Activated CD8-positive, alpha-beta T cell treated with anti-CD3 and anti-CD28 coated beads, Interleukin-2, amount 10 ng/mL, durations not matched to agents 7 days and 5 days (primary cell): ENCODE results near the gene CFAP221. TPM values are rescaled to one million over a fixed set of nuclear protein-coding genes. Genes with fewer than 3 reads are reported as not detected.

Experiments
- ATAC-seq: fragments of 150-1000 bp; cut with Tn5 transposase; one replicate; pipeline ENCODE4 v1.10.0; 2021; ENCODE audit warnings: moderate library complexity
- CTCF ChIA-PET: fragments of 350-600 bp; sonication (Branson Sonifier 250); formaldehyde crosslinking; loops from one replicate; lab custom pipeline; 2021; ENCODE audit warnings: antibody characterized with exemption; lab: Charles Lee
- POLR2A ChIA-PET: fragments of 350-600 bp; sonication (Branson Sonifier 250); formaldehyde crosslinking; loops from one replicate; lab custom pipeline; 2021; ENCODE audit warnings: antibody characterized with exemption; lab: Charles Lee
- DNase-seq: peaks from one replicate; pipeline ENCODE4 v3.0.0-alpha.2; 2020
- H3K27ac Mint-ChIP-seq: one replicate; pipeline ENCODE4 v1.8.0; 2021; ENCODE audit warnings: mild to moderate bottlenecking, mixed read lengths
- H3K27me3 Mint-ChIP-seq: one replicate; pipeline ENCODE4 v1.8.0; 2021; ENCODE audit warnings: low read depth, mixed read lengths
- H3K36me3 Mint-ChIP-seq: one replicate; pipeline ENCODE4 v1.8.0; 2021; ENCODE audit warnings: low read depth, mixed read lengths
- H3K4me1 Mint-ChIP-seq: one replicate; pipeline ENCODE4 v1.8.0; 2021; ENCODE audit warnings: low read depth, mixed read lengths
- H3K4me3 Mint-ChIP-seq: one replicate; pipeline ENCODE4 v1.8.0; 2021; ENCODE audit warnings: mild to moderate bottlenecking, mixed read lengths
- H3K9me3 Mint-ChIP-seq: one replicate; pipeline ENCODE4 v1.8.0; 2022; ENCODE audit warnings: mixed read lengths; ENCODE audit not compliant: insufficient read depth
- total RNA-seq, 2 experiments: library from RNA; stranded (reverse); gene quantifications; one replicate each; pipeline ENCODE4 v1.2.3, GENCODE V29; 2021

CFAP221 gene
- total RNA-seq, 2 experiments from 2014 or later = not detected

GRCh38 chr2:119650206-119650605 is 106.0 kb downstream of the CFAP221 start:
- DNase-seq = no peak
- ATAC-seq = no peak
- no peak overlapping the region for H3K4me3 Mint-ChIP-seq
- H3K36me3 Mint-ChIP-seq = no peaks in the 10 kb centered on the region
- peaks cover 26% of the 10 kb centered on the region for H3K27me3 Mint-ChIP-seq
- POLR2A ChIA-PET = no interaction called here
- H3K27ac Mint-ChIP-seq = no peak overlapping the region
- H3K4me1 Mint-ChIP-seq = no peaks in the 10 kb centered on the region
- CTCF ChIA-PET = interaction anchor here (1.3 to 2.8 kb wide), 3 partner anchors 8 to 11 kb away, joined by 3 to 9 read pairs (median 4); no protein-coding TSS in a partner anchor
- no peaks in the 10 kb centered on the region for H3K9me3 Mint-ChIP-seq

- DNase-seq (no peak), ATAC-seq (no peak)
- no peaks in the 10 kb centered on the region for H3K9me3 Mint-ChIP-seq
- no peaks in the 10 kb centered on the region for H3K36me3 Mint-ChIP-seq
- H3K4me1 Mint-ChIP-seq = no peaks in the 10 kb centered on the region
- POLR2A ChIA-PET = no interaction called here
- H3K27me3 Mint-ChIP-seq = peaks cover 23% of the 10 kb centered on the region
- CTCF ChIA-PET = interaction anchor here (1.3 to 2.8 kb wide), 2 partner anchors 9 to 10 kb away, joined by 4 to 9 read pairs; no protein-coding TSS in a partner anchor
- no peak overlapping the region for H3K27ac Mint-ChIP-seq
- H3K4me3 Mint-ChIP-seq = no peak overlapping the region
These were observed 106.7 kb downstream of the CFAP221 start for GRCh38 chr2:119650846-119651370.

- Mint-ChIP-seq H3K4me3 (no peak overlapping the region), H3K9me3 (no peaks in the 10 kb centered on the region), H3K27me3 (peaks cover 7% of the 10 kb centered on the region), H3K36me3 (no peaks in the 10 kb centered on the region), H3K4me1 (no peaks in the 10 kb centered on the region), H3K27ac (no peak overlapping the region)
- ChIA-PET CTCF (interaction anchor here (3.5 kb wide), 1 partner anchor 16 kb away, joined by 24 read pairs; no protein-coding TSS in a partner anchor), POLR2A (no interaction called here)
- ATAC-seq = no peak
- DNase-seq = no peak
These were observed 113.4 kb downstream of the CFAP221 start for GRCh38 chr2:119657466-119658145.

DNA sequence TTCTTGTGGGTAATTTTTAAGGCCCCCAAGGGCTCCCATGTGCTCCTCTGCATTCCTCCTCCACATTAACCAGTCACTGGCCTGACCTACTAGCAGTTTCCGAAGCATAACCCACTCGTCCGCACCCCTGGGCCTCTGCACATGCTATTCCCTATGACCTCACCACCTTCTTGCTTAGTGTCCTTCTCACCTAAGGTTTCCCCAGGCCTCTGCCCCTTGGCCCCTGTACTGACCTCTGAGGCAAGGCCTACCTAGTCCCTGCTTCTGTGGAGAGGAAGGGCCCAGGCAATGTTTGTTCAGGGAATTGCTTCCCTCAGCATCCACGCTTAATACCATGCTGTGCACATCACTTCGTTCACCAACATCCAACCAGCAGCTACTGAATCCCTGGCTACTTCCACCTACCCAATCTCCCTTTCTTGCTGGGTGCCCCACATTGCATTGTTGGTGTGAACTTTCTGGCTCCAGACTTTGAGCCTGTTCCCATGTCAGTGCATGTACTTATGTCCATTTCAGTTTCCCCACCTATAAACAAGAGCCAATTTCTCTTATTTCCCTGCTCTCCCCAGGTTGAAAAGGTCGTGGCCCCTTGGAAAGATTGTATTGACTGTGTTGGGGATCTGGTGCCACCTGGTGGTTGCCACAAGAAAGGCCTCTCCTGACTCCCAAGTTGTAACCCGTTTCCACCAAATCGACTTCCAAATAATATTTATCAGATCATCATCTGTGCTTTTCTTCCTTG is 115.5 kb downstream of the CFAP221 start:
- no peak overlapping the region for H3K4me3 Mint-ChIP-seq
- DNase-seq = peak; percentile 53

GRCh38 chr2:119660343-119660658 is 116.1 kb downstream of the CFAP221 start:
- DNase-seq (no peak), ATAC-seq (no peak)
- peaks cover 11% of the 10 kb centered on the region for H3K27me3 Mint-ChIP-seq
- ChIA-PET POLR2A (no interaction called here), CTCF (interaction anchor here (0.7 to 2.2 kb wide), 6 partner anchors 8 to 53 kb away, joined by 3 to 11 read pairs (median 4); no protein-coding TSS in a partner anchor)
- H3K9me3 Mint-ChIP-seq = peaks cover 4% of the 10 kb centered on the region
- H3K36me3 Mint-ChIP-seq = peaks cover 2% of the 10 kb centered on the region
- H3K4me1 Mint-ChIP-seq = peaks cover 15% of the 10 kb centered on the region
- H3K27ac Mint-ChIP-seq = no peak overlapping the region
- H3K4me3 Mint-ChIP-seq = no peak overlapping the region

More for the DNA sequence above, 115.5 kb downstream of the CFAP221 start:
- Mint-ChIP-seq H3K4me1 (peaks cover 15% of the 10 kb centered on the region), H3K27me3 (peaks cover 12% of the 10 kb centered on the region), H3K36me3 (no peaks in the 10 kb centered on the region), H3K9me3 (no peaks in the 10 kb centered on the region), H3K27ac (no peak overlapping the region)
- CTCF ChIA-PET = interaction anchor here (2.2 kb wide), 1 partner anchor 19 kb away, joined by 8 read pairs; no protein-coding TSS in a partner anchor
- no peak for ATAC-seq
- POLR2A ChIA-PET = no interaction called here

DNA sequence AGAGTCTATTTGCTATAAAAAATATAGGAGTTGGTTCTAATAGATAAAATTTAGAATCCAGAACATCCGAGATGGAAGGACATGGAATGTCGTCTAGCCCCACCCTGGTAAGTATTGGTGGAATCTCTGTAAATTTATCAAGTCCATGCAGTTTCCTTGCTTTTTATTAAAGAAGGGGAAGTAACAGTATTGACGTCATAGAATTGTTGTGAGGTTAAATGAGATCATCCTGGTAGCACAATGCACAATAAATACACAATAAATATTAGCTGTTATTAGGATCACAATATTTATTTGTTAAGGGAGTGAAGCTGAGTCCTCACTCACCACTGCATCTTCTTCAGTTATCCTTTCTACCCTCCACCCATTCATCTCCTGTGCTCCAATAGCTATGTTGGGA is 118.0 kb downstream of the CFAP221 start:
- CTCF ChIA-PET = interaction anchor here (1.9 kb wide), 1 partner anchor 21 kb away, joined by 5 read pairs; no protein-coding TSS in a partner anchor
- Mint-ChIP-seq H3K27ac (no peak overlapping the region), H3K4me1 (peaks cover 15% of the 10 kb centered on the region), H3K27me3 (peaks cover 12% of the 10 kb centered on the region), H3K4me3 (no peak overlapping the region), H3K9me3 (peaks cover 5% of the 10 kb centered on the region), H3K36me3 (peaks cover 2% of the 10 kb centered on the region)
- DNase-seq = no peak
- POLR2A ChIA-PET = no interaction called here
- no peak for ATAC-seq

- POLR2A ChIA-PET = interaction anchor here (0.6 to 0.8 kb wide), 2 partner anchors 10 to 85 kb away, joined by 3 read pairs; no protein-coding TSS in a partner anchor
- ATAC-seq (no peak), DNase-seq (no peak)
- CTCF ChIA-PET = interaction anchor here (1.2 kb wide), 1 partner anchor 8 kb away, joined by 3 read pairs; no protein-coding TSS in a partner anchor
- H3K36me3 Mint-ChIP-seq = peaks cover 2% of the 10 kb centered on the region
- H3K9me3 Mint-ChIP-seq = peaks cover 5% of the 10 kb centered on the region
- no peak overlapping the region for H3K4me3 Mint-ChIP-seq
- H3K27me3 Mint-ChIP-seq = peaks cover 11% of the 10 kb centered on the region
- H3K27ac Mint-ChIP-seq = no peak overlapping the region
- peaks cover 10% of the 10 kb centered on the region for H3K4me1 Mint-ChIP-seq
These were observed 124.3 kb downstream of the CFAP221 start for GRCh38 chr2:119668546-119668945.

DNA sequence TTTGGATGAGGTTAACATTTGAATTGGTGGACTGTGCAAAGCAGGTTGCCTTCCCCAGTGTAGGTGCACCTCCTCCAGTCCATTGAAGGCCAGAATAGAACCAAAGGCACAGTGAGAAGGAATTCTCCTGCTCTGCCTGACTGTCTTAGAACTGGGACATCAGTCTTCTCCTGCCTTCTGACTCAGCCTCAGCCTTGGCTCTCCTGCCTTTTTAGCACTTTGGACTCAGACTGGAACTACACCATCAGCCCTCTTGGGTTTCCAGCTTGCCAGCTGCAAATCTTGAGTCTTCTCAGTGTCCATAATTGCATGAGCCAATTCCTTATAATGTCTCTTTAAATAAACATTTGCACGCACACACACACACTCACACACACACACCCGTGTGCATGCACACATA is 126.8 kb downstream of the CFAP221 start:
- Mint-ChIP-seq H3K36me3 (no peaks in the 10 kb centered on the region), H3K4me3 (no peak overlapping the region), H3K4me1 (no peaks in the 10 kb centered on the region), H3K27me3 (peaks cover 3% of the 10 kb centered on the region), H3K9me3 (no peaks in the 10 kb centered on the region), H3K27ac (no peak overlapping the region)
- DNase-seq = no peak
- ChIA-PET CTCF (interaction anchor here (1.6 kb wide), 1 partner anchor 10 kb away, joined by 3 read pairs; no protein-coding TSS in a partner anchor), POLR2A (interaction anchor here (0.6 kb wide), 1 partner anchor 91 kb away, joined by 3 read pairs; no protein-coding TSS in a partner anchor)
- no peak for ATAC-seq

DNA sequence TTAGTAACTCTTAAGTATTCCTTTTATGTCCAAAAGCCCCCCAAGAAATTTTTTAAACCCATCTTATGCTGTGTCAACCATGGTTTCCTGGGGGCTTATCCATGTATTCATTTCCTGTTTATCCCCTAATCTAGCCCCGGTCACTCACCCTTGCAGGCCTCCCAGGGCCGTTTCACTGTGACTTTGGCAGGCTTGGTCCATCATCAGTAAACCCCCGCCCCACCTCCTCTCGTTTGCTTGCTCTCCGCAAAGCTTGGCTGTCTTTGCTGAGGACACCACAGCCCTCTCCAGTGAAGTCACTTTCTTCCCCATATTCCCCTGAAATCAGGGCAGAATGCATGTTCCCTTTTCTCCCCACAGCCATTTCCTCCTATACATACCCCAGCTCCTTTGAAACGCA is 127.5 kb downstream of the CFAP221 start:
- no peak overlapping the region for H3K27ac Mint-ChIP-seq
- H3K9me3 Mint-ChIP-seq = no peaks in the 10 kb centered on the region
- DNase-seq (no peak), ATAC-seq (no peak)
- POLR2A ChIA-PET = no interaction called here
- no peaks in the 10 kb centered on the region for H3K36me3 Mint-ChIP-seq
- CTCF ChIA-PET = no interaction called here
- H3K27me3 Mint-ChIP-seq = peaks cover 3% of the 10 kb centered on the region
- no peaks in the 10 kb centered on the region for H3K4me1 Mint-ChIP-seq
- no peak overlapping the region for H3K4me3 Mint-ChIP-seq

- no peak for DNase-seq
These were observed 128.1 kb downstream of the CFAP221 start for GRCh38 chr2:119672161-119672862.

GRCh38 chr2:119673796-119674195 is 129.5 kb downstream of the CFAP221 start:
- ChIA-PET CTCF (no interaction called here), POLR2A (no interaction called here)
- DNase-seq (no peak), ATAC-seq (no peak)
- no peak overlapping the region for H3K4me3 Mint-ChIP-seq
- H3K27ac Mint-ChIP-seq = no peak overlapping the region
- H3K9me3 Mint-ChIP-seq = no peaks in the 10 kb centered on the region
- H3K36me3 Mint-ChIP-seq = peaks cover 3% of the 10 kb centered on the region
- H3K4me1 Mint-ChIP-seq = peaks cover 6% of the 10 kb centered on the region
- H3K27me3 Mint-ChIP-seq = peaks cover 7% of the 10 kb centered on the region

More at GRCh38 chr2:119672161-119672862, 128.1 kb downstream of the CFAP221 start:
- ChIA-PET POLR2A (no interaction called here), CTCF (no interaction called here)
- Mint-ChIP-seq H3K4me1 (no peaks in the 10 kb centered on the region), H3K27me3 (peaks cover 3% of the 10 kb centered on the region), H3K9me3 (no peaks in the 10 kb centered on the region), H3K27ac (no peak overlapping the region), H3K36me3 (no peaks in the 10 kb centered on the region), H3K4me3 (no peak overlapping the region)
- no peak for ATAC-seq
